Loucy (cell line): ENCODE measurements around the gene TM9SF3.
A peak's percentile ranks its signal among the peaks of the same experiment; 100 is the strongest.

Experiments
- H2AFZ ChIP-seq: fragments of 200-600 bp; sonication (generic); 2 replicates; pipeline ENCODE4 v1.6.0; 2016; ENCODE audit warnings: antibody characterized with exemption, mild to moderate bottlenecking, low read length, moderate library complexity
- H3F3A ChIP-seq: fragments of 200-600 bp; 2 replicates; pipeline ENCODE4 v1.6.0; 2016; ENCODE audit warnings: antibody characterized with exemption, low read depth, mild to moderate bottlenecking
- H3K27me3 ChIP-seq: fragments of 200-600 bp; sonication (generic); 2 replicates; pipeline ENCODE4 v1.6.1; 2014; ENCODE audit warnings: low read length, mild to moderate bottlenecking; ENCODE audit not compliant: insufficient read depth, poor library complexity, severe bottlenecking
- H3K36me3 ChIP-seq: fragments of 200-600 bp; sonication (generic); 2 replicates; pipeline ENCODE4 v1.6.1; 2016; ENCODE audit warnings: low read length; ENCODE audit not compliant: insufficient read depth
- H3K4me1 ChIP-seq: fragments of 200-600 bp; sonication (generic); 2 replicates; pipeline ENCODE4 v1.5.1; 2014; ENCODE audit warnings: low read length, mild to moderate bottlenecking; ENCODE audit not compliant: insufficient read depth, poor library complexity, severe bottlenecking
- H3K4me2 ChIP-seq: fragments of 200-600 bp; sonication (generic); 2 replicates; pipeline ENCODE4 v1.6.0; 2014; ENCODE audit warnings: antibody characterized with exemption, low read length, low read depth, mild to moderate bottlenecking; ENCODE audit not compliant: poor library complexity, severe bottlenecking
- H3K4me3 ChIP-seq: fragments of 200-600 bp; sonication (generic); 2 replicates; pipeline ENCODE4 v1.5.1; 2014; ENCODE audit warnings: low read length, mild to moderate bottlenecking, mixed read lengths; ENCODE audit not compliant: poor library complexity, severe bottlenecking
- H3K79me2 ChIP-seq: fragments of 200-600 bp; sonication (generic); 2 replicates; pipeline ENCODE4 v1.6.1; 2014; ENCODE audit warnings: low read length; ENCODE audit not compliant: insufficient read depth
- H3K9ac ChIP-seq: fragments of 200-600 bp; sonication (generic); 2 replicates; pipeline ENCODE4 v1.6.0; 2014; ENCODE audit warnings: mild to moderate bottlenecking, low read depth, low read length, moderate library complexity; ENCODE audit not compliant: poor library complexity, severe bottlenecking
- H3K9me2 ChIP-seq: fragments of 200-600 bp; sonication (generic); replicated peaks from 2 replicates; pipeline ENCODE4 v1.6.1; 2016; ENCODE audit warnings: low read depth, low read length, mixed read lengths
- H3K9me3 ChIP-seq: fragments of 200-600 bp; sonication (generic); 2 replicates; pipeline ENCODE4 v1.6.1; 2014; ENCODE audit warnings: mild to moderate bottlenecking, antibody characterized with exemption, low read length, low read depth; ENCODE audit not compliant: insufficient read depth
- H4K20me1 ChIP-seq: fragments of 200-600 bp; sonication (generic); 2 replicates; pipeline ENCODE4 v1.6.0; 2014; ENCODE audit warnings: antibody characterized with exemption, low read length, mild to moderate bottlenecking; ENCODE audit not compliant: insufficient read depth, poor library complexity, severe bottlenecking
- CTCF ChIP-seq: fragments of 200-600 bp; sonication (generic); conservative IDR thresholded peaks from 2 replicates; pipeline ENCODE4 v1.5.1; 2014; ENCODE audit warnings: mild to moderate bottlenecking, antibody characterized with exemption, low read length
- EZH2phosphoT487 ChIP-seq: fragments of 200-600 bp; IDR thresholded peaks from 2 replicates; pipeline ENCODE4 v1.6.1; 2018; ENCODE audit warnings: antibody characterized with exemption, mild to moderate bottlenecking, moderate library complexity, borderline replicate concordance

TM9SF3 gene

GRCh38 chr10:96529634-96530279 lies 57.1 kb downstream of the TM9SF3 start:
- H3K9me2 ChIP-seq = no peaks in the 10 kb centered on the region
- no peak overlapping the region for H2AFZ ChIP-seq
- TF ChIP-seq CTCF (peak; percentile 16; the same call in 1 of the 2 replicates), EZH2phosphoT487 (no peak)
- H3F3A ChIP-seq = no peaks in the 10 kb centered on the region
- no peak overlapping the region for H3K9ac ChIP-seq
- peaks cover 12% of the 10 kb centered on the region for H4K20me1 ChIP-seq
- no peaks in the 10 kb centered on the region for H3K4me1 ChIP-seq
- H3K36me3 ChIP-seq = peaks cover 89% of the 10 kb centered on the region
- peaks cover under 1% of the 10 kb centered on the region for H3K79me2 ChIP-seq
- no peaks in the 10 kb centered on the region for H3K27me3 ChIP-seq
- no peaks in the 10 kb centered on the region for H3K9me3 ChIP-seq
- H3K4me3 ChIP-seq = no peak overlapping the region
- no peak overlapping the region for H3K4me2 ChIP-seq

- Histone ChIP-seq H3K9ac (no peak overlapping the region), H3K4me2 (no peak overlapping the region), H3K79me2 (no peaks in the 10 kb centered on the region), H4K20me1 (no peaks in the 10 kb centered on the region), H3F3A (no peaks in the 10 kb centered on the region), H3K4me1 (no peaks in the 10 kb centered on the region), H3K4me3 (no peak overlapping the region), H3K9me3 (no peaks in the 10 kb centered on the region), H3K27me3 (no peaks in the 10 kb centered on the region), H3K36me3 (peaks cover 92% of the 10 kb centered on the region), H2AFZ (no peak overlapping the region), H3K9me2 (no peaks in the 10 kb centered on the region)
- TF ChIP-seq CTCF (no peak), EZH2phosphoT487 (no peak)
Measured at GRCh38 chr10:96524741-96525140, 62.1 kb downstream of the TM9SF3 start.

- Histone ChIP-seq H3K36me3 (peaks cover 34% of the 10 kb centered on the region), H3K9me2 (no peaks in the 10 kb centered on the region), H4K20me1 (no peaks in the 10 kb centered on the region), H3K79me2 (no peaks in the 10 kb centered on the region), H3K4me1 (no peaks in the 10 kb centered on the region), H3K27me3 (peaks cover 8% of the 10 kb centered on the region), H3F3A (no peaks in the 10 kb centered on the region; the same call in 1 of the 2 replicates), H3K4me2 (no peak overlapping the region), H3K4me3 (no peak overlapping the region), H2AFZ (no peak overlapping the region), H3K9ac (no peak overlapping the region), H3K9me3 (no peaks in the 10 kb centered on the region)
- no peak for TF ChIP-seq CTCF
- TF ChIP-seq EZH2phosphoT487 = no peak
Measured at GRCh38 chr10:96517284-96517683, 69.5 kb downstream of the TM9SF3 start.
